ENCODE data around the gene GP5.
A peak's percentile ranks its signal among the peaks of the same experiment; 100 is the strongest.

Gene GP5

GRCh38 chr3:194397757-194398312, 1.2 kb downstream of the GP5 start:
- DNase-seq (ENCODE audit: low read depth): peak; percentile 10

- peak; percentile 10 for DNase-seq (ENCODE audit: low read depth)
Measured at GRCh38 chr3:194396859-194397756, 2.0 kb downstream of the GP5 start.

DNA sequence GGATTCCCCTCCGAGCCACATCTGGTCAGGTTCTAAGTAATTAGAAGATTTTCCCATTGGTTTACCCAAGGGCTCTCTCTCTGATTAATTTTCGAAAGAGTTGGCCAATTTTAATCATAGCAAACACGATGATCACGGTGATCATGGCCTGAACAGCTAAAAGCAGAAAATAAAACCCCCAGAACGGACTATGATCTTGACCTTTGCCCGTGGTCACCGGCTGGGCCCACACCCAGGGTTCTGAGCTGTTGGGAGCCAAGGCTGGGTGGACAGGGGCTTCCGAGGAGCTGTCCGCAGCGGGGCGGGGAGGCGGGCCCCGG, 2.6 kb downstream of the GP5 start:
- DNase-seq (ENCODE audit: low read depth): no peak

DNA sequence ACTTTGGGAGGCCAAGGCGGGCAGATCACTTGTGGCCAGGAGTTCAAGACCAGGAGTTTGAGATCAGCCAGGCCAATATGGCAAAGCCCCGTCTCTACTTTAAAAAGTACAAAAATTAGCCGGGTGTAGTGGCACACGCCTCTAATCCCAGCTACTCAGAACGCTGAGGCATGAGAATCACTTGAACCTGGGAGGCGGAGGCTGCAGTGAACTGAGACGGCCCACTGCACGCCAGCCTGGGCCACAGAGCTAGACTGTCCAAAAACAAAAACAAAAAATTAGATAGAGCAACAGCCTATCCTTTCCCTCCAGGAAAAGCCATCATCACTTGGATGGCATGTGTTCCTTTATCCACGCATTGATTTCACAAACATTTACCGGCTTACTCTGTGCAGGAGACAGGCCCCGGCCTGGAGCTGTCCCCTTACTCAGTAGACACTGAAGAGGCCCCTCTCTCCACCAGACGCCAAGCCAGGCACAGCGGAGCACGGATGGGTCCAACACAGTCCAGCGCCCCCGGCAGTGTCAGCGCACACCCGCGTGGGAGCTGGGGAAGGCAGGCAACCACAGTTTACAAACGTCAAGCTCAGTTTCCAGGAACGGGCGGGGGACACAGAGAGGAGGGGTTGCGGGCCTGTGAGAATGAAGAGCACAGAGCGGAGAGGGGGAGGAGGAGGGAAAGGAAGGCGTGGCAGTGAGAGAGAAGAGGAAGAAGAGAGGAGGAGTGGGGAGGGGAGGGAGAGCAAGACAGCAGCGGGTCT, 3.1 kb downstream of the GP5 start:
- peak; percentile 30 for DNase-seq (ENCODE audit: low read depth)

DNA sequence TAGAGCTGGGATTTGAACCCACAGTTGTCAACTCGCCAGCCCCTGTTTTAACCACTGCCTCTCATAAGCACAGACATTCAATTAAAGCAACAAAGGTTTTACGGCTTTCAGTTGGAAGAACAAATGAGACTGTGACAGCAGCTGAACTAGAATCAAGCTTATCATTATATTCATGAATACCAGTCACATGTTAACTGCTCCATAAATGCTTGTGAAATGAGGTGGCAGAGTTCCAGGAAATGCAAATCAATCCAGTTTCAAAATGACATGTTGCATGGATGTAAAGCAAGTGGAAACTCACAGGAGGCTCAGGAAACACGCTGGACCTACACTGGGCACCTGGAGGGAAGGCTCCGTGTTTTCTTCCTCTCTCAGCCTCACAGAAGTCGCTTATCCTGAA, 3.9 kb downstream of the GP5 start:
- no peak for DNase-seq (ENCODE audit: low read depth)

DNA sequence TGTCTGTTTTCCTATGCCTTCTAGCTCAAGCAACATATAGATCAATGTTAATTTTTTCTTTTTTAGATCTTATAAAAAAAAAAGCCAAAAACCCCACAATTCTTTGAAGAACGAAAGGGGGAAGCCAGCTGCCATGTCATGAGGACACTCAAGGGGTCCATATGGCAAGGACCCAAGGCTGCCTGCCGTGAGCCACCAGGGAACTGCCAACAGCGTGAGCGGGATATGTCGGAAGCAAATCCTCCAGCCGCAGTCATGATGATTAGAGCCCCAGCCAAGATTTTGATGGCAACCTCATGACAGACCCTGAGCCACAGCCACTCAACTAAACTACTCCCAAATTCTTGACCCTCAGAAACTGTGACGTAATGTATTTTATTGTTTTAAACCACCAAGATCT, 6.5 kb downstream of the GP5 start:
- no peak for DNase-seq (ENCODE audit: low read depth)

DNA sequence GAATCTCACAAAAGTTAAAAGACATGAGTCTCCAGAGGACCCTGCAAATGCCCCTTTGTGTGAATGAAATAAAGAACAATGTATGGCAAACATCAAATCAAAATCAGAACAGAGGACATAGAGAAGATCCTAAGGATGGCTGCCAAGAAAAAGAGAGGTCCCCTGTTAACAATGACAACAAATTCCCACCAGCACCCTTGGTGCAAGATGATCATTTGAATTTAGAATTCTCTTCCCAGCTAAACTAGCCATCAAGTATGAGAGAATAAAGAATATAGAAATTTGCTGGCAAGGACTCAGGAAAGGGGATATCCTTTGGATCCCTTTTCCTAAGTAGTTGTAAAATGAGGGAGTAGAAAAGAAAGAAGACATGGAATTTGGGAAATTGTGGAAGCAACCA, 8.2 kb downstream of the GP5 start:
- no peak for DNase-seq (ENCODE audit: low read depth)

DNA sequence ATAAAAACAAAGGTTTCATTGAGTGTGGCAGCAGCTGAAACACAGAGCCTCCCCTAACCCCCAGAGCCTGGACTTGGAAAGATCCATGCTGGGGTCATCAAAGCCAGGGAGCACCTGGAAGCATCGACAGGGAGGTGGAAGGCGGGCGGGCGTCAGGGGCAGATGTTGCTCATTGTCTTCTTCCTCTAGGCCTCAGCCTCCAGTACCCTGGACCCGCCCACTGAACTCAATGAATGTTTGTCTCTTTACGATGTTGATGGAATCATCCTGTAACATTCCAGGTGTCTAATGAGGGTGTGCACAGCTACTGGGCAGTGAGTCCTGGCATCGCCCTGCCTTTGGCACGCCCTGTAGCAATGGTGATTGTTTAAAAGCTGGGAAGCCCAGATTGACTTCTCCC, 9.8 kb downstream of the GP5 start:
- no peak for DNase-seq (ENCODE audit: low read depth)

GRCh38 chr3:194387926-194388418, 11.1 kb downstream of the GP5 start:
- no peak for DNase-seq (ENCODE audit: low read depth)

DNA sequence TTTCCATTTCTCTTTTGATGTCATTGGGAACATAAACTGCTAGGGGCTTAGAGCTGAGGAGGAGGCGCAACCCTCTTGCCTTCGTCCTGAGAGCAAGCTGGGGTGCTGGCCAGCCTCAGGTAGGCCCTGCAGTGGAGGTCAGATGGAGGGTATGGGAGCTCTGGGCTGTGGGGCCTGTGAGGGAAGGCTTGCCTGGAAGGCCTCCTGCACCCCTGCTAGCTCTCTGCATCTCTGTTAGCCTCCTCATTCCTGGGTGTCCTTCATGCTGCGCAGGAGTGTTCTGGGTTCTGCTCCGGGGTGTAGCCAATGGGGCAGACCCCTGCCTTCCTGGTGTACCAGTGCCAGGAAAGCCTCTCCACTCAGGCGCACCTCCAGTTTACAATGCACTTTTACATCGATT, 11.8 kb downstream of the GP5 start:
- no peak for DNase-seq (ENCODE audit: low read depth)

- no peak for DNase-seq (ENCODE audit: low read depth)
Measured at GRCh38 chr3:194386648-194387047, 12.4 kb downstream of the GP5 start.

- no peak for DNase-seq (ENCODE audit: low read depth)
Measured at GRCh38 chr3:194386066-194386465, 13.0 kb downstream of the GP5 start.

- DNase-seq (ENCODE audit: low read depth): no peak
Measured at GRCh38 chr3:194384569-194385001, 14.5 kb downstream of the GP5 start.

DNA sequence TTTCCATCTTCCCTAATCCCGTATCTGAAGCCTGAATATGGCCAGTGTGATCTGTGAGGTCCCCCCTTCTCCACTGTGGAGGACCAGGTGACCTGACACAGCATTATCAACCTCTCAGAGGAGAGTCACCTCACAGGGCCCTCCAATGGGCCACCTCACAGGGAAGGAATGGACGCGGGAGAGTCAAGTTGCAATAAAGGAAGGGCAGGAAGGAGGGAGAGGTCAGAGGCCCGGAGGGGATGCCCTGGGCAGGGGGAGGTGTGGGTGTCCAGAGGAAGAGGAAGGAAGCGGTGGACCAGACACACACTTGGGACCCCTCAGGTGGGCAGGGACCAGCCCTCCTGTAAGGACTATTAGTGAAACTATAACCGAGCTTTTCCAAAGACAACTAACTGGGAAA, 14.9 kb downstream of the GP5 start:
- no peak for DNase-seq (ENCODE audit: low read depth)

- DNase-seq (ENCODE audit: low read depth): no peak
Measured at GRCh38 chr3:194383276-194383940, 15.7 kb downstream of the GP5 start.

- no peak for DNase-seq (ENCODE audit: low read depth)
Measured at GRCh38 chr3:194382892-194383223, 16.2 kb downstream of the GP5 start.

DNA sequence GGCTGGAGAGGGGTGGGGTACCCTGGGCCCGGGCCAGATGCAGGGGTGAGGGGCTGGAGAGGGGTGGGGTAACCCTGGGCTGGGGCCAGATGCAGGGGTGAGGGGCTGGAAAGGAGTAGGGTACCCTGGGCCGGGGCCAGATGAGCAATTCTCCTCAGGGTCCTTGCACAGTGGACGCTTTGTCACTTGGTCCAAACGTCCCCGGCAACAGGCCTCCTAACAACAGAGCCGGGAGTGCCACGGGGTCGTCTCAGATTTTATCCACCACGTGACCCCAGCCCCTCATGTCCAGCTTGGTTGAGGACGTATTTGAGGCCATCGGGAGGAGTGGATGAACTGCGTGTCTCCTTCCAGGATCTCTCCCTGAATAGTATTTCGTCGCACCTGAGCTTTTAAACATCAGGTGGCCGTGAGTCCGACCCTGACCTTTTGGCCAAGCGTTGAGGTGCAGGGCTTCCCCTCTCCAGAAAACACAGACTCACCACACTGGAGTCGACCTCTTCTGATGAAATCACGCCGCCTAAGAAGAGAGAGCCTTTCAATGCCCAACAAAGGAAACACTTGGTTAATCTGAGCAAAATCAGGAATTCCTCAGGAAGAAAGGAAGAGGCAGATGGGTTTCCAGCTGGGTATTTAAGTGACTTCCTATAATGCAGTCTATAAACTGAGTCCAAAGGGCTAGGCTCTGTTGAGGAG, 16.7 kb downstream of the GP5 start:
- no peak for DNase-seq (ENCODE audit: low read depth)

- no peak for DNase-seq (ENCODE audit: low read depth)
Measured at GRCh38 chr3:194381460-194381875, 17.6 kb downstream of the GP5 start.

DNA sequence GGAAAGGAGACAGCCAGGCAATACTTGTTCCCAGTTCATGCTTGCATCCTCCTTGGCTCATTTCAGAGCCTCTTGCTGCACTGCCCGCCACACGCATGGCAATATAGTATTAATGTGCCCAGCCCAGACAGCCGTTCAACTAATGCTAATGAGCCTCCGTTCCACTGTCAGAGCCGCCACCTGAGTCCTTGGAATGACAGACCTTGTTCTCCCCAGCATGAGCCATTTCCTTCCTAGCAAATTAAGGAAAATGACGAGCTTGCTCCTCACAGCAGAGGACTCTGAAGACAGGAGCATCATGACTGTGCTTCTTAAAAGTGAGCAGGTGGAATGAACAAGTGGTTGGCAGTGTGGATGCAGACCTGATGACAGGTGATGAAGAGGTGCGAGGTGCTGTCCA, 18.7 kb downstream of the GP5 start:
- DNase-seq (ENCODE audit: low read depth): no peak

GRCh38 chr3:194379651-194380050, 19.4 kb downstream of the GP5 start:
- DNase-seq (ENCODE audit: low read depth): no peak

GRCh38 chr3:194379231-194379630, 19.8 kb downstream of the GP5 start:
- no peak for DNase-seq (ENCODE audit: low read depth)

DNA sequence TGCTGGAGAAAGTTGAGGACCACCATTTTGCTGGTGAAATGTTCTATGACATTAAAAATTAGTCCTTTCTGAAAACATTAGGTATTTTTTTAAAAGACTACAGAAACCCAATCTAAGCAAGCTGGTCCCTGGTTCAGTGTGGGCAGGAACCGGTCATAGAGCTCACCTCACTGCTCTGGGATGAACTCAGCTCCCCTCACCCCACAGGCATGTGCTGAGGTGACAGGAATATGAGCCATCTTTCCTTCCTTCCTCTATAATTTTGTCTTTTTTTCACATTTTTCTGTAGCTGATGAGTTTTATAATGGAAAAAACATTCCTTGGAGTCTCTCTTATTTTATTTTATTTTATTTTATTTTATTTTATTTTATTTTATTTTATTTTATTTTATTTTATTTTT, 21.4 kb downstream of the GP5 start:
- DNase-seq (ENCODE audit: low read depth): no peak

All from activated T-helper 1 cell treated with Interleukin-2 at 50 U/mL for 16 hours (primary cell).